Tibial artery (tissue), 4 donors: ENCODE measurements around the gene TP53TG5.

ENCODE experiments used
- DNase-seq, 2 donors: peaks; one replicate each; pipeline ENCODE4 v3.0.0-alpha.2; 2019
- H3K27ac ChIP-seq, 2 donors: fragments of 200-600 bp; sonication (generic) in 1 of 2; 1 replicate in 1 of 2; 2 replicates in 1 of 2; pipeline ENCODE4 v1.5.1; 2018 to 2019; ENCODE audit warnings: mild to moderate bottlenecking in 1 of 2
- H3K27me3 ChIP-seq, 2 donors: fragments of 200-600 bp; sonication (generic) in 1 of 2; one replicate each; pipeline versions ENCODE4 v1.5.1 to v1.6.0; 2016 to 2019
- H3K36me3 ChIP-seq, 3 donors: fragments of 200-600 bp; sonication (generic) in 2 of 3; one replicate each; pipeline ENCODE4 v1.5.1; 2016 to 2019; ENCODE audit warnings: mild to moderate bottlenecking in 2 of 3
- H3K4me1 ChIP-seq, 4 donors: fragments of 200-600 bp; sonication (generic) in 2 of 4; 1 replicate in 3 of 4; 2 replicates in 1 of 4; pipeline ENCODE4 v1.5.1; 2016 to 2019
- H3K4me3 ChIP-seq, 2 donors: fragments of 200-600 bp; sonication (generic) in 1 of 2; 1 replicate in 1 of 2; 2 replicates in 1 of 2; pipeline ENCODE4 v1.5.1; 2018 to 2019; ENCODE audit warnings: mild to moderate bottlenecking in 2 of 2
- H3K9me3 ChIP-seq, 3 donors: fragments of 200-600 bp; sonication (generic) in 1 of 3; one replicate each; pipeline ENCODE4 v1.5.1; 2016 to 2019
- CTCF ChIP-seq, 2 experiments: fragments of 200-600 bp in 1 of 2; fragments of 450-650 bp in 1 of 2; IDR thresholded peaks; one replicate each; pipeline ENCODE4 v1.5.1; 2017 to 2019; ENCODE audit warnings: antibody characterized with exemption in 2 of 2, mild to moderate bottlenecking in 1 of 2, moderate library complexity in 1 of 2
- intact Hi-C: fragments of 100-400 bp; cut with DNase I; formaldehyde crosslinking; loops from one replicate; pipeline ENCODE4 v1.15.0; 2023; ENCODE audit warnings: low total_unique reads

TP53TG5 gene

GRCh38 chr20:45400346-45401031, 22.4 kb upstream of the TP53TG5 start:
- no peak overlapping the region for H3K27ac ChIP-seq
- no peak for TF ChIP-seq CTCF (IDR thresholded peaks at IDR 0.05)
- H3K4me1 ChIP-seq = peaks cover 0 to 8% (median under 1%) of the 10 kb centered on the region in 4 donors
- no peaks in the 10 kb centered on the region for H3K27me3 ChIP-seq
- H3K36me3 ChIP-seq = no peaks in the 10 kb centered on the region
- peaks cover 0 to 7% (median 5%) of the 10 kb centered on the region in 3 donors for H3K9me3 ChIP-seq
- DNase-seq = no peak
- intact Hi-C loops = no loop called here
- H3K4me3 ChIP-seq = no peak overlapping the region

- Histone ChIP-seq H3K9me3 (peaks cover 0 to 7% (median 5%) of the 10 kb centered on the region in 3 donors), H3K36me3 (peaks cover 0 to 8% (median 0%) of the 10 kb centered on the region in 3 donors), H3K27ac (no peak overlapping the region), H3K4me1 (no peaks in the 10 kb centered on the region), H3K4me3 (no peak overlapping the region), H3K27me3 (no peaks in the 10 kb centered on the region)
- intact Hi-C loops = no loop called here
- TF ChIP-seq CTCF (IDR thresholded peaks at IDR 0.05) = no peak
- no peak for DNase-seq
Measured at GRCh38 chr20:45399018-45399417, 20.9 kb upstream of the TP53TG5 start.

- intact Hi-C loops = no loop called here
- H3K36me3 ChIP-seq = peaks cover 0 to 8% (median 0%) of the 10 kb centered on the region in 3 donors
- no peaks in the 10 kb centered on the region for H3K27me3 ChIP-seq
- no peaks in the 10 kb centered on the region for H3K4me1 ChIP-seq
- no peaks in the 10 kb centered on the region for H3K9me3 ChIP-seq
- no peak overlapping the region for H3K4me3 ChIP-seq
- H3K27ac ChIP-seq = no peak overlapping the region
- no peak for DNase-seq
- no peak for TF ChIP-seq CTCF (IDR thresholded peaks at IDR 0.05)
Measured at GRCh38 chr20:45395114-45395415, 16.9 kb upstream of the TP53TG5 start.

GRCh38 chr20:45394221-45395113, 16.3 kb upstream of the TP53TG5 start:
- intact Hi-C loops = no loop called here
- Histone ChIP-seq H3K9me3 (no peaks in the 10 kb centered on the region), H3K27ac (no peak overlapping the region), H3K27me3 (no peaks in the 10 kb centered on the region), H3K4me3 (no peak overlapping the region), H3K4me1 (no peaks in the 10 kb centered on the region), H3K36me3 (peaks cover 0 to 8% (median 0%) of the 10 kb centered on the region in 3 donors)
- no peak for TF ChIP-seq CTCF (IDR thresholded peaks at IDR 0.05)
- no peak for DNase-seq

GRCh38 chr20:45392733-45393132, 14.6 kb upstream of the TP53TG5 start:
- peak in 1 of 2 experiments; percentile 10 for TF ChIP-seq CTCF (IDR thresholded peaks at IDR 0.05)
- intact Hi-C loops = no loop called here

More at GRCh38 chr20:45392733-45393132, 14.6 kb upstream of the TP53TG5 start:
- Histone ChIP-seq H3K4me3 (no peak overlapping the region), H3K27me3 (no peaks in the 10 kb centered on the region), H3K9me3 (no peaks in the 10 kb centered on the region), H3K4me1 (no peaks in the 10 kb centered on the region), H3K36me3 (peaks cover 0 to 8% (median 0%) of the 10 kb centered on the region in 3 donors), H3K27ac (no peak overlapping the region)
- DNase-seq = no peak
